HG03064 (cell line): ENCODE measurements around the gene CXCL11.
"Not testable (repeated sequence)": the region's sequence is repeated elsewhere in the genome, so short reads cannot be mapped to it uniquely, and the experiment has no call there.

Experiments used
- ATAC-seq: cut with Tn5 transposase; IDR thresholded peaks from one replicate; pipeline ENCODE4 v1.9.1; 2021; ENCODE audit warnings: low read depth; ENCODE audit not compliant: unreplicated experiment

CXCL11 gene

DNA sequence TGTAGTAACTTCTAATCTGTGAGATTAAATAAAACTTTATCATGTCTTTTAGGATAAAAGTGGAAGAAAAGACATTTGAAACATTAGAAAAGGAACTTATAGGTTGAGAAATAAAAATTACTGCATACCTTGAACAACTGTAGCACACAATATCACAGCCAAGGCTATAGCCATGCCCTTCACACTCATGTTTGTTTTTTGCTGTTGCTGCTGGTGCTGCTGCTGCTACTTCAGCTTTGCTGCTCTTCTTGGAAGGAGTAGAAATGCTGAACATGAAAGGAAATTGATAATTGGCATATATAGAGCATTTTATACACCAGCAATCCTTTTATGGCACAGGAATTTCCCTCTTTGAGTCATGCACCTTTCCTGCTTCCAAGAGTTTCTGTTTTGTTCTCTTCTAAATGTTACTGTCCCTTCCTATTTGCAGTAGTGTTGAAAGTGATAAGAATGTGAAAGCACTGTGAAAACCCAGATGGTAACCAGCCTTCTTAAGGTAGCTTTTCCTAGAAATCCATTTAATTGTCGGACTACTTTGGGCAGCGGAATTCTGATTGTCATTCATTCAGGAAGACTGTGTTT, at the start of gene CXCL11:
TSS of gene CXCL11 (minus strand) at position 272 of the 582 bp plus-strand sequence. CDS start at position 189, 83 bp downstream.
- ATAC-seq, result no peak

DNA sequence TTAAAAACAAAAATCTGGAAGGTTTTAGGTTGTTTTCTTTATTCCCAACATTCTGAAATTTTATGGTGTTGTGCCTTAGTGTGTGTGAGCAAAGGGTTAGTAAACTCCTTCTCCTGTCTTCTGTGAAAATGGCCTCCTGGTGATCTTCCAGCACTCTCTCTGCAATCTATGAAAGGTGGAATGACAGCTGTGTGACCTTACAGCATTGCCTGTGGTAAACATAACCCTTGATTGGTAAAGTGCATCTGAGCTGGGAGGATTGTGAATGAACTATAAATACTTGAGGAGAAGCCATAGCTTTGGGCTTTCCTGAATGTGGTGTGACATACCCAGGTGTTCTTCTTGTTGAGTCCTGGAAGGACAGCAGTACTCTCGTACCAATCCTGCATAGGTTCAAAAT, 48.7 kb upstream of the CXCL11 start:
- no peak for ATAC-seq

DNA sequence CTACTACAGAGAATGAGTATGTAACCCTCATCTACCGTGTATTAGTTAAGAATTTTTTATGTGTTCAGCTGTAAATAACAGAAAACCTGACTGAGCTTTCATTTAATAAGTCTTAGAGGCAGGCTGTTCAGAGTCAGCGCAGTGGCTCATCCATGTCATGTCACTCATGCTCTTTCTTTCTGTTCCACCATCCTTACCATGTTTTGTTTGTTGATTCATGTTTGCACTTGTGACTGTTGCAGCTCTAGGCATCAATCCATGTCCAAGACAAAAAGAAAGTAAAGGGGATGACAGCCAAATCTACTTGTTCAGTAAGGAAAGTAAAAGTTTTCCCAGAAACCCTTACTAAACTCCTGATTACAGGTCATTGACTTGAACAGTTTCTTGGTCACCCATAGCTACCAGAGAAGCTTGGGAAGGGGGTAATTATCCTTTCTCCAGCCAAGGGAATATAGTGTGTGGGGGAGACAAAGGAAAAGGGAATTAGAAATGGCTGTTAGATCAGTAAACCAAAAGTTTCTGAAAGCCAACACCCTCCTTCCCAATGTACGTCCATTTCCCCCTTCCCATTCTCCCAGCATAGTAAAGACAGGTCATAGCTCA, 47.6 kb upstream of the CXCL11 start:
- no peak for ATAC-seq

DNA sequence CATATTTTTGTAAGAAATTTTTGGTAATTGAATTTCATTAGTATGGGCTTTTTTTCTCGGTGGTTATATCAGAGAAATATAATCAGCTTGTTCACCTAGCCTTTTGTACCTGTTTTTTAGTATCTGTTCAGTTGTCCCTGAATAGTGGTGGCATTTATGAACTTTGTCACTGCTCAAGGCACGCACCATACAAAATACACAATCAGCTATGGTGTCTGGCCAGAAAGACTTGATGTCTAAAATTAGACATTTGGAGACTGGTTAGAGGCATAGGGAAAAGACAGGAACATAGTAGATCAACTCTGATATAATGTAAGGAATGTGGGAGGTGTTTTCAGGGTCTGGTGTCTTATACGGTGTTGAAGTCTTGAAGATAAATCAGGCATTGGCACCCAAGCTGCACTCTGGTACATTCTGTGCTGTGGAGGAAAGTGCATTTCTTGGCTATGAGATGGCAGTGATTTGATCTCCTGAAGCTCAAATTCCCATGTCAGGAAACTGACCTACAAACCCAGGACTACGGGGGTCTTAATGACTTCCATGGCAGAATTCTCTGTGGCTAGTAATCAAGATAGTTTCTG, 42.3 kb upstream of the CXCL11 start:
- ATAC-seq, result no peak

DNA sequence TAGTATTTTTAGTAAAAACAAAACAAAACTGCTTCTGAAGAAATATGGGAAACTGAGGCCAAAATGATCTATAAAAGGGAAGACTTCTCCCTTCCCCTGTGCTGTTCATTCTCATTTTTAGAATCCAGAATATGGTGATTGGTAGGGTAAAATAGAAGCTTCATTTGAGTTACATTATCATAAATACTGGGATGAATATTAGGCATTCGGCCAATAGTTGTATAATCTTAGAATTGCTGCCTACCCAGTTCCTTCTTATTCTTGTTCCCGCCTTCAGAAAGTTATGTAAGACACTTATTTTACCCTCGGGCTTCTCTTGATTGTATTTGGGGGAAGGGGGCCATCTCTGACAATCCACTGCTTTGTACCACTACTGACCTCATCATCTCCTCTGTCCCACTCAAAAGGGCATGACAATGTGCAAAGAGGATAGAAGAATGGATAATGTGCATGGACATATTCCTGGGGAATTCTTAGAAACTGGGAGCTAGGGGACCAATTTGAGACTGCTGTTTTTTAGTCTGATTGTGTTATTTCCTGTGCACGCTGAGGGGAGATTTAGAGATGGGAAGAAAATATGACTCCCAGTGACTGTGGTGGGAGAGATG, 39.2 kb upstream of the CXCL11 start:
- ATAC-seq, result no peak

DNA sequence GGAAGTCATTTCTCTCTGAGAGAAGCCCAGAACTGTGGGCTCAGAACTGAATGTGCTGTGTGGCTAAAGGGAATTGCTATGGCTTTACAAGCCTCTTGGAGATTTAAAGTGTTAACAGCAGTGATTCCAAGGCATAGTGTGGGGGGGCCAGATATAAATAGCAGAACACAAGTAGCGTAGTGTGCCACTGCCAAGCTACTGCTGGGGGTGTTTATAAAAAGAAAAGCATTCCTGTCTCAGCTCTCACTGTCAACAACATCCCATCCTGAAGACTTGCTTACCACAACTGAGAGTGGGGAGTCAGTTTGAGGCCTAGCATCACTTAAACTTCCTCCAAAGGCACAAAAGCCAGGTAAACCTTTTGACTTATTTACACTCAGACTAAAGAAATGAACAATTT, 38.6 kb upstream of the CXCL11 start, which contains the start of gene ART3:
TSS of gene ART3 (plus strand) at position 242 of the 400 bp plus-strand sequence. CDS start 1,181 bp downstream, outside the sequence.
- no peak for ATAC-seq

DNA sequence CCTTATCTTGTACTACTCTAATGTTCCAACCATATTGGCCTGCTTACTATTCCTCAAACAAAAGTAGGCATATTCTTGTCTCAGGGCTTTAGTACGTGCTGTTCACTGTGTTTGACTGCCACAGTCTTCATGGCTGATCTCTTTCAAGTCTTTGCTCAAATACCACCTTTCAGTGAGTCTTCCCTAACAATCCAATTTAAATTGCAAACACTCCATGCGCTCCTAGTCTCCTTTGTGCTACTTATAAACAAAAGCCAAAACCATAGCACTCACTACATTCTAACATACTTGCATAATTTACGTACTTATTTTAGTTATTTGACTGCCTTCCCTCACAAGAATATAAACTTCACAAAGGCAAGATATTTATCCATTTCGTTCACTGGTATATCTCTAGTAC, 36.9 kb upstream of the CXCL11 start:
- ATAC-seq, result no peak

DNA sequence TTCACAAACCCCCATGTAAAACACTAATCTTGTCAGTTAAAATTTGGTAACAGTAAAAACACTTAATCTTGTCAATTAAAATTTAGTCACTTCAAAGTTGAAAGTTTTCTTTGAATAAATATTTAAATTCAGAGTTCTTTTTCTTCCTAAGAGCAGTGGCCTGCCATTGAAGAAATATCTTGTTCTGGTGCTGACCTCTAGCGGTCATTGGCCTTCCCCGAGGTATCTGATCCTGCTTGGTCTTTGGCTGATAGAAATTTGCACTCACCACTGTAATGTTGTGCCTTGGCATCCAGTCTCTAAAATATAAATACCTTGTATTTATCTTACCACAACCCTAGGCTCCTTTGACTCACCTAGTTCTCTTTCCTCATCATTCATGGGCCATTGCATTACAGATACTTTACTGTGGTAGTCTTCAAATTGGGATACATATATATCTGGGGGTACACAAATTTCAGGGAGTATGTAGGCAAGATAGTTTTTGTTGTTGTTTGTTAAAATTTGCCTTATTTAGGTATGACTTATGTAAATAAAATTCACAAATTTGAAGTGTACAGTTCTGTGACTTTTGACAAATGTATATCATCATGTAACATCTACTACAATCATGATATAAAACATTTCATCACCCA, 31.9 kb upstream of the CXCL11 start:
- ATAC-seq, result no peak

DNA sequence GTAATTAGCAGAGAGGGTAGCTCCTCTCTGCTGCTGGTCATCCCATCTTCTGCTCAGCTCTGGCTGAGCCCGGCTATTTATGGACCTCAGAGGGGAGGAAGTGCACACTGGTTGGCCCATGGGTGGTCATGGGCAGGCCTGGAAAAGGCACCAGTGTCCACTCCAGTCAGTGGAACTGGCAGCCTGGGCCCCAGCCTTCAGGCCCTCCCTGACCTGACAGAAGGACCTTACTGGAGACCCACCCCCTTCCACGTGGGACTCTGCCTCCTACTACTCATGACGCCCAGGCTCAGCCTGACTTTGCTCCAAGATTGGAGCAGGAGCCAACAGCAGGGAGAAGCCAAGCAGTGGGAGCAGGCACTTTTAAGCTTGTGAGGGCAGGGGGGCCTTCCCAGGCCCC, 30.7 kb upstream of the CXCL11 start:
- no peak for ATAC-seq

DNA sequence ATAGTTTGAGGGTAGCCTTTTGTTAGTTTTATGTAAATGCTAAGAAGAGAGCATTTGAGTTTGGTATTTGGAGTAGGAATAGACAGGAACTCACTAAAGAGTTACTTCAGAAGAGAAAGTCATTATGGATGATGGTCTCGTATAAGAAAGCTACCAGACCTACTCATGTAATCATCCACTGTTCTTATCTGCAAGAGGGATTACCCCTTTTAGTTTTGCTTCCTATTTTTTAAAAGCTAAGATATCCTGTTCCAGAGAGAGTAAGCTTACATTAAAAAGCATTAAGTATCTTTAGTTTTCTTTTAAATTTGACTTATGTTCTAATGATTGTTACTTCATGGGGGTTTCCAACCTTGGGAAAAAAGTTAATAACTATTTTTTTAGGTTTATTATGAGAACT, 26.1 kb upstream of the CXCL11 start:
- no peak for ATAC-seq

DNA sequence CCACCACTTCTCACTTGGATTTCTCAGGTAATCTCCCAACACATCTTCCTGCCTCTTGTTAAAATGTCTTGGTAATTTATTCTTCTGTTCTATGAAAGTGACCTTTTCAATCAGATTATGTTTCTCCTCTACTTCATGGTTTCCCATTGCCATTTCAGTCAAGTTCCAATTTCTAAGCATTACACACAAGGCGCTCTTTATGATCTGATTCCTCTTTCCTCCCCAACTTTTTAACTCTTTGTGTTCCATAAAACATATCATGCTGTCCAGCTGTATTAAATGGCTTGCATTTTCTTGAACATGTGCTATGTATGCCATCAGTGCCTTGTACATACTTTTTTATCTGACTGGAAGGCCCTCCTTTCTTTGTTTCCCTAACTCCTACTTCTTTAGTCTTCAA, 25.6 kb upstream of the CXCL11 start:
- ATAC-seq, result no peak

DNA sequence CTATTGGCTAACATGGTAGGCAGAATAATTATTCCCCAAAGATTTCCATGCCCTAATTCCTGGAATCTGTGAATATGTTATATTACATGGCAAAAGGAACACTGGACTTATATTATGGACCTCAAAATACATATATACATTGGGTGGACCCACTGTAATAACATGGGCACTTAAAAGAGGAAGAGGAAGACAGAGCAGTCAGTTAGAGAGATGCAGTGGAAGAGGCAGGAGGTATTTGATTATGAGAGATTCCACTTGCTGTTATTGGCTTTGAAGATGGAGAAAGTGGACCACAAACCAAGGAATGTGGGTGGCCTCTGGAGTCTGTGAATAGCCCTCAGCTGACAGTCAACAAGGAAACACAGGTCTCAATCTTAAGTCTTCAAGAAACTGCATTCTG, 24.6 kb upstream of the CXCL11 start:
- no peak for ATAC-seq

DNA sequence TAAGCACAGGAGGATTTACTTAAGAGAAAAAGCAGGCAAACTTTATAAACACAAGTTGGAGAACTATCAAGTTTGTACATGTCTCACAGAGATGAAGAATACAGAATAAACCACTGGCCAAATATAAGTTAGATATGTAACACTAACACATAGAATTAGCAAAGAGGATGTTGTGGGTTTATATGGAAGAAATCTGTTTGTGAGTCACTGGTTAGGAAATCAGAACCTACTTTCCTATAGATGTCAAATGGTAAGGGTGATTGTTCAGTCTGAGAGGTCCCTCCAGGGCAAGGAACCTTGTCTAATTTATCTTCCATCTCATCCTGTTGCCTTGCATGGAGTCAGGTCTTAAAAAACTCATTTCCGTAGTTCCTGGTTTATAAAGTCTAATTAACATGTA, 23.9 kb upstream of the CXCL11 start:
- no peak for ATAC-seq

DNA sequence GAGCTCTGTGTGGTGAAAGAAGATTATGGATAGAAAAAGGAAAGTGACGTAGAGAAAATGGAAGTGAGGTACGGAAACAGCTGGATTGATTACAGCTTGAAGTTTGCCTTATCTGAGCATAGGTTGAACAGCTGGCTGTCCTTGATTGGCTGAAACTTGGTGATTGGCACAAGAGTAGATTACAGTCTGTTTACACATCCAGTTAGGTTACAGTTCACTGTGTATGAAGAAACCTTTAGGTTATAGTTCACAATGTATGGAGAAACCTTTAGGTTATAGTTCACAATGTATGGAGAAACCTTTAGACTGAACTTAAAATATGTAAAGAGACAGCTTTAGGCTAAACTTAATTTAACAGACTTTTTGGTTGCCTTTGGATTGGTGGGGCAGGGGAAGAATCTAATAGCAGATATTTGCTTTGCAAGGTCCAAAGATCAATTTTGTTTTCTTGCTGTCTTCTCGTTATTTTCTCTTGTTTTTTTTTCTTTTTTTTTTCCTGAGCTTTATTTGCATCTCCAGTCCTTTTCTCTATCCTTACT, 23.1 kb upstream of the CXCL11 start:
- ATAC-seq, result no peak

DNA sequence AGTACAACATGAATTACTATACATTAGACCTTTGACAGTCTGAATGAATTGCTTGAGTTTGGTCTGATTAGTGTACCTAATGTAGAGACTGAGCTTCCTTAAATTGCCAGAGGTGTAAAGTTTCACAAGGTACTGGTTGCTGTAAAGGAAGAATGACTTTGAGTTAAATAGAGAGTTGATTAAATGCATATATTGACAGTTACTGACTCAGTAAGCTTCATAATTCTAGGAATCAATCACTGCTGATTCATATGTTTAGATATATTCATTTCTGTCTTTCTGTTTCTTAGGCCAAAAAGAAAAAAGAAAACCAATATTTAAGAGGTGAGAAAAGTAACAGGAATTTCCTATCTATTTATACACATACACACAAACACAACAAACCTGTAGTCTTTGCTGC, 22.4 kb upstream of the CXCL11 start:
- peak; percentile 43 for ATAC-seq

DNA sequence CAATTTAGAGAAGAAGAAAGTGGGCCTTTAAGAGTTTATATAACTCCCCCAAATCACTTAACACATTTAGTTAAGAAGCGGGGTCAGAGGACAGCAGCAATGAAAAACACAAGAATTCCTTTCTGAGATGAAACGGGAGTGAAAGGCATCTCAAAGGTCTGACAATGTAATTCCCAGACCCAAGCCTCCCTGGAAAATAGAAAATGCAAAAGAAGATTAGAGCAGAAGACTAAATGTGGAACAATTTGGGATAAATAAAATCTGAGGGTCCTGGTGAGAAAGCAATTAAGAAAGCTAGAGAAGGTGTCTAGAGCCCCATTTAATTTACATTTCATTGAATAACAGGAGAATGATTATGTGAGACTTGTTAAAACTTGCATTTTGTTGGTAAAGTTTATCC, 19.6 kb upstream of the CXCL11 start:
- no peak for ATAC-seq

DNA sequence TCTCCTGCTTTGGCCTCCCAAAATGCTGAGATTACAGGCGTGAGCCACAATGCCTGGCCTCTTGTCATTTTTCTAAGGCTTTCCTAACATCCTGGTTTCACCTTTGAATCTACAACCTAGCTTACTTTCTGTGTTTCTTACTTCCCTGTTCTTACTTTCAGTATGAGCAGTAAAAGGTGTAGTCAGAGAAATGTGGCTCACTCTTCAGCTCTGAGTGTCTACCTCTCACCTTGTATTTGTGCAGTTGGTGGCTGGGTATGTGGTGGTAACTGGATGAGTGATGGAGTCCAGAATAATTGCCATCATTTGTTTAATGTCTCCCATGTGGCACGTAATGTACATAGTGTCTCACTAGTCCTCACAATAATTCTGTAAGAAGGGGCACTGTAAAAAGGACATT, 19.1 kb upstream of the CXCL11 start:
- ATAC-seq, result peak; percentile 97

DNA sequence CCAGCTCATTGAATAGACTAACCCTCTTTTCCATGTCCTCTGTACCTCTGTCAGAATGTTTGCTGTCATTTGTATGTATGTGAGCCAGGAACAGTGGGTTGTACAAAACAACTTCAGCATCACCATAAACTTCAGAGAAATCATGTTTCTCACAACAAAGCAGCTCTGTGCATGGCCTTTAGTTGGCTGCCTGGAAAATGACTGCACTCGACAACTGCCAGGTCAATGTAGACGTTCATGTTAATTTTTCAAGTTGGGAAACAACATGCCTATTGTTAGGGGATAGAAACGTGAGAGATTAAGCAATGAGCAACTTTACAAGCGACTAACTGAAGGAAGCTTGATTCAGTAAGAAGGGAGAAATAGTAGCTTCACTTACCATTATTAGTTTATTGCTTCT, 17.9 kb upstream of the CXCL11 start:
- no peak for ATAC-seq

DNA sequence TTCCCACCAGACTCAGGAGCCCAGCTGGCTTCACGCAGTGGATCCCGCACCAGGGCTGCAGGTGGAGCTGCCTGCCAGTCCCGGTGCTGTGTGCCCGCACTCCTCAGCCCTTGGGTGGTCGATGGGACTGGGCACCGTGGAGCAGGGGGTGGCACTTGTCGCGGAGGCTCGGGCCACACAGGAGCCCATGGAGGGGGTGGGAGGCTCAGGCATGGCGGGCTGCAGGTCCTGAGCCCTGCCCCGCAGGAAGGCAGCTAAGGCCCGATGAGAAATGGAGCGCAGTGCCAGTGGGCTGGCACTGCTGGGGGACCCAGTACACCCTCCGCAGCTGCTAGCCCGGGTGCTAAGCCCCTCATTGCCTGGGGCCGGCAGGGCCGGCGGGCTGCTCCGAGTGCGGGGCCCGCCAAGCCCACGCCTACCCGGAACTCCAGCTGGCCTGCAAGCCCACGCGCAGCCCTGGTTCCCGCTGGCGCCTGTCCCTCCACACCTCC, 14.7 kb upstream of the CXCL11 start:
- not testable (repeated sequence) for ATAC-seq

DNA sequence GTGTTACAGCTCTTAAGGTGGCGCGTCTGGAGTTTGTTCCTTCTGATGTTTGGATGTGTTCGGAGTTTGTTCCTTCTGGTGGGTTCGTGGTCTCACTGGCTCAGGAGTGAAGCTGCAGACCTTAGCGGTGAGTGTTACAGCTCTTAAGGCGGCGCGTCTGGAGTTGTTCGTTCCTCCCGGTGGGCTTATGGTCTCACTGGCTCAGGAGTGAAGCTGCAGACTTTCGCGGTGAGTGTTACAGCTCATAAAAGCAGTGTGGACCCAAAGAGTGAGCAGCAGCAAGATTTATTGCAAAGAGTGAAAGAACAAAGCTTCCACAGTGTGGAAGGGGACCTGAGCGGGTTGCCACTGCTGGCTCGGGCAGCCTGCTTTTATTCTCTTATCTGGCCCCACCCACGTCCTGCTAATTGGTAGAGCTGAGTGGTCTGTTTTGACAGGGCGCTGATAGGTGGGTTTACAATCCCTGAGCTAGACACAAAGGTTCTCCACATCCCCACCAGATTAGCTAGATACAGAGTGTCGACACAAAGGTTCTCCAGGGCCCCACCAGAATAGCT, 14.1 kb upstream of the CXCL11 start:
- ATAC-seq, result not testable (repeated sequence)

DNA sequence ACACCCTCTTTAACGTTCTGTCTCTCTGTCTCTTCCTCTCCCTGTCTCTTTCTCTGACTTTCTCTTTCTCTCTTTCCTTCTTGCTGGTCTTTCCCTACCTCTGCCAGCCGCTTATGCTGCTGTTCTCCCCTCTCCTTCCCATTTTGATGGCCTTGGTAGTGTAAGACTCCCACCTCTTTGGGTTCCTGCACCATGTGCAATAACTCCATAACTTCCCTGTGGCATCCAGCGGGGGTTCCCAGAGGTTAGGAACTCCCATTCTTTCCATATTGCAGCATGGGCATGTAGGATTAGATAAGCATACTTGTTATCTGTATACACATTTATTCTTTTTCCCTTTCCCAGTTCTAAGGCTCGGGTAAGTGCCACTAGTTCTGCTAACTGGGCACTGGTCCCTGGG, 8.8 kb upstream of the CXCL11 start:
- ATAC-seq, result not testable (repeated sequence)
